ENCODE data around the gene XRCC5. TPM values are rescaled to one million over a fixed set of nuclear protein-coding genes. Genes with fewer than 3 reads are reported as not detected.

The XRCC5 gene
- total RNA-seq, 1 experiment from 2014 or later = 322 TPM

DNA sequence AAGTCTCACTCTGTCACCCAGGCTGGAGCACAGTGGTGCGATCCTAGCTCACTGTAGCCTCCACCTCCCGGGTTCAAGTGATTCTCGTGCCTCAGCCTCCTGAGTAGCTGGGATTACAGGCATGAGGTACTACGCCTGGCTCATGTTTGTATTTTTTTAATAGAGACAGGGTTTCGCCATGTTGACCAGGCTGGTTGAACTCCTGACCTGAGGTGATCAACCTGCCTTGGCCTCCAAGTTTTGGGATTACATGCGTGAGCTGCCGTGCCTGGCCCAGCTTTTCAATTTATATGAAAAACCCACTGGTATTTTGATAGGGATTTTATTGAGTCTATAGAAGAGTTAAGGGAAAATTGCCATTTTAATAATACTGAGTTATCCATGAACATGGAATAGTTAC lies 63.3 kb downstream of the XRCC5 start:
- ChIA-PET CTCF (no interaction called here), POLR2A (no interaction called here)
- TF ChIP-seq TCF7L2 (IDR thresholded peaks at IDR 0.05; ENCODE audit: low read depth, low read length) (no peak), POLR2AphosphoS5 (IDR thresholded peaks at IDR 0.05; ENCODE audit: low read depth, low read length) (no peak), SIN3A (IDR thresholded peaks at IDR 0.05; ENCODE audit: borderline replicate concordance, insufficient read depth, low read depth, low read length) (no peak)
- TF ChIP-seq, protein P1, sequence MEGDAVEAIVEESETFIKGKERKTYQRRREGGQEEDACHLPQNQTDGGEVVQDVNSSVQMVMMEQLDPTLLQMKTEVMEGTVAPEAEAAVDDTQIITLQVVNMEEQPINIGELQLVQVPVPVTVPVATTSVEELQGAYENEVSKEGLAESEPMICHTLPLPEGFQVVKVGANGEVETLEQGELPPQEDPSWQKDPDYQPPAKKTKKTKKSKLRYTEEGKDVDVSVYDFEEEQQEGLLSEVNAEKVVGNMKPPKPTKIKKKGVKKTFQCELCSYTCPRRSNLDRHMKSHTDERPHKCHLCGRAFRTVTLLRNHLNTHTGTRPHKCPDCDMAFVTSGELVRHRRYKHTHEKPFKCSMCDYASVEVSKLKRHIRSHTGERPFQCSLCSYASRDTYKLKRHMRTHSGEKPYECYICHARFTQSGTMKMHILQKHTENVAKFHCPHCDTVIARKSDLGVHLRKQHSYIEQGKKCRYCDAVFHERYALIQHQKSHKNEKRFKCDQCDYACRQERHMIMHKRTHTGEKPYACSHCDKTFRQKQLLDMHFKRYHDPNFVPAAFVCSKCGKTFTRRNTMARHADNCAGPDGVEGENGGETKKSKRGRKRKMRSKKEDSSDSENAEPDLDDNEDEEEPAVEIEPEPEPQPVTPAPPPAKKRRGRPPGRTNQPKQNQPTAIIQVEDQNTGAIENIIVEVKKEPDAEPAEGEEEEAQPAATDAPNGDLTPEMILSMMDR (IDR thresholded peaks at IDR 0.05) = no peak
- TF ChIP-seq, protein P2, sequence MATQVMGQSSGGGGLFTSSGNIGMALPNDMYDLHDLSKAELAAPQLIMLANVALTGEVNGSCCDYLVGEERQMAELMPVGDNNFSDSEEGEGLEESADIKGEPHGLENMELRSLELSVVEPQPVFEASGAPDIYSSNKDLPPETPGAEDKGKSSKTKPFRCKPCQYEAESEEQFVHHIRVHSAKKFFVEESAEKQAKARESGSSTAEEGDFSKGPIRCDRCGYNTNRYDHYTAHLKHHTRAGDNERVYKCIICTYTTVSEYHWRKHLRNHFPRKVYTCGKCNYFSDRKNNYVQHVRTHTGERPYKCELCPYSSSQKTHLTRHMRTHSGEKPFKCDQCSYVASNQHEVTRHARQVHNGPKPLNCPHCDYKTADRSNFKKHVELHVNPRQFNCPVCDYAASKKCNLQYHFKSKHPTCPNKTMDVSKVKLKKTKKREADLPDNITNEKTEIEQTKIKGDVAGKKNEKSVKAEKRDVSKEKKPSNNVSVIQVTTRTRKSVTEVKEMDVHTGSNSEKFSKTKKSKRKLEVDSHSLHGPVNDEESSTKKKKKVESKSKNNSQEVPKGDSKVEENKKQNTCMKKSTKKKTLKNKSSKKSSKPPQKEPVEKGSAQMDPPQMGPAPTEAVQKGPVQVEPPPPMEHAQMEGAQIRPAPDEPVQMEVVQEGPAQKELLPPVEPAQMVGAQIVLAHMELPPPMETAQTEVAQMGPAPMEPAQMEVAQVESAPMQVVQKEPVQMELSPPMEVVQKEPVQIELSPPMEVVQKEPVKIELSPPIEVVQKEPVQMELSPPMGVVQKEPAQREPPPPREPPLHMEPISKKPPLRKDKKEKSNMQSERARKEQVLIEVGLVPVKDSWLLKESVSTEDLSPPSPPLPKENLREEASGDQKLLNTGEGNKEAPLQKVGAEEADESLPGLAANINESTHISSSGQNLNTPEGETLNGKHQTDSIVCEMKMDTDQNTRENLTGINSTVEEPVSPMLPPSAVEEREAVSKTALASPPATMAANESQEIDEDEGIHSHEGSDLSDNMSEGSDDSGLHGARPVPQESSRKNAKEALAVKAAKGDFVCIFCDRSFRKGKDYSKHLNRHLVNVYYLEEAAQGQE (IDR thresholded peaks at IDR 0.05; ENCODE audit: insufficient read depth in 1 of 2, low read depth in 2 of 2, low read length in 1 of 2) = no peak
- Histone ChIP-seq H3K27ac (ENCODE audit: low read length) (no peak overlapping the region), H3K4me1 (ENCODE audit: control insufficient read depth, insufficient read depth, low read length) (no peaks in the 10 kb centered on the region), H3K36me3 (ENCODE audit: control insufficient read depth, insufficient read depth, low read length) (peaks cover 64% of the 10 kb centered on the region), H3K4me3 (ENCODE audit: low read depth in 2 of 2, low read length in 2 of 2) (no peak overlapping the region), H3K9me3 (ENCODE audit: control insufficient read depth, insufficient read depth, low read depth, low read length) (no peaks in the 10 kb centered on the region), H3K27me3 (ENCODE audit: control insufficient read depth, insufficient read depth, low read length) (no peaks in the 10 kb centered on the region)
- ATAC-seq (no peak), DNase-seq (ENCODE audit: low read depth, low spot score) (no peak)
- BruUV-seq (replicated peaks) = no TSS peak
- in situ Hi-C loops (cut with HindIII; ENCODE audit: low pct_unique_long_range_greater_than_20kb, low sequenced_read_pairs) = no loop called here
- intact Hi-C loops (cut with micrococcal nuclease; ENCODE audit: unreplicated experiment) = no loop called here

DNA sequence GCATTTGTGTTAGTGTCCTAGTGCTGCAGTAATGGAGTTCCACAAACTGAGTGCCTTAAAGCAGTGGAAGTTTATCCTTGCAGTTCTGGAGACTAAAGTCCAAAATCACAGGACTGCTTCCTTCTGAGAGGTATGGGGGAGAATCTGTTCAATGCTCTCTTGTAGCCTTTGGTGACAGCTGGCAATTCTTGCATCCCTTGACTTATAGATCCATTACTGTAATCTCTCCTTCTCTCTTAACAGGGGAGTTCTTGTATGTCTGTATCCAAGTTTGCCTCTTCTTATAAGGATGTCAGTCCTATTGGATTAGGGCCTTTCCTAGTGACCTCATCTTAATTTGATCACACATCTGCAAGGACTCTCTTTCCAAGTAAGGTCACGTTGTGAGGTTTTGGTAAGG lies 69.9 kb downstream of the XRCC5 start:
- TF ChIP-seq, protein P1 (IDR thresholded peaks at IDR 0.05) = no peak
- TF ChIP-seq, protein P2 (IDR thresholded peaks at IDR 0.05; ENCODE audit: insufficient read depth in 1 of 2, low read depth in 2 of 2, low read length in 1 of 2) = no peak
- TF ChIP-seq POLR2AphosphoS5 (IDR thresholded peaks at IDR 0.05; ENCODE audit: low read depth, low read length) = no peak
- TF ChIP-seq TCF7L2 (IDR thresholded peaks at IDR 0.05; ENCODE audit: low read depth, low read length) = no peak
- TF ChIP-seq SIN3A (IDR thresholded peaks at IDR 0.05; ENCODE audit: borderline replicate concordance, insufficient read depth, low read depth, low read length) = no peak
- in situ Hi-C loops (cut with HindIII; ENCODE audit: low pct_unique_long_range_greater_than_20kb, low sequenced_read_pairs) (no loop called here), intact Hi-C loops (cut with micrococcal nuclease; ENCODE audit: unreplicated experiment) (no loop called here)
- POLR2A ChIA-PET = no interaction called here
- Histone ChIP-seq H3K4me1 (ENCODE audit: control insufficient read depth, insufficient read depth, low read length) (no peaks in the 10 kb centered on the region), H3K27ac (ENCODE audit: low read length) (no peak overlapping the region), H3K4me3 (ENCODE audit: low read depth in 2 of 2, low read length in 2 of 2) (no peak overlapping the region), H3K36me3 (ENCODE audit: control insufficient read depth, insufficient read depth, low read length) (peaks cover 48% of the 10 kb centered on the region), H3K9me3 (ENCODE audit: control insufficient read depth, insufficient read depth, low read depth, low read length) (no peaks in the 10 kb centered on the region), H3K27me3 (ENCODE audit: control insufficient read depth, insufficient read depth, low read length) (no peaks in the 10 kb centered on the region)
- DNase-seq (ENCODE audit: low read depth, low spot score) (no peak), ATAC-seq (no peak)
- BruUV-seq (replicated peaks) = no TSS peak
- CTCF ChIA-PET = no interaction called here
